ENCODE results near the gene CRYZ. TPM values are rescaled to one million over a fixed set of nuclear protein-coding genes. Genes with fewer than 3 reads are reported as not detected.
"Not testable (repeated sequence)": the region's sequence is repeated elsewhere in the genome, so short reads cannot be mapped to it uniquely, and the experiment has no call there.

The CRYZ gene
- total and polyA plus RNA-seq, 9 donors = 24.0 to 75.8 (median 26.3) TPM

- Histone ChIP-seq H3K36me3 (no peaks in the 10 kb centered on the region), H3K9me3 (peaks cover 0 to 3% of the 10 kb centered on the region in 2 donors), H3K4me1 (ENCODE audit: insufficient read depth) (no peaks in the 10 kb centered on the region), H3K27me3 (no peaks in the 10 kb centered on the region), H3K4me3 (no peak overlapping the region), H3K27ac (no peak overlapping the region)
- WGBS, 3 donors = 88 to 95% (median 93%) methylated on average over 2 of the region's 2 CpGs
- TF ChIP-seq EP300 (IDR thresholded peaks at IDR 0.05) = no peak
- TF ChIP-seq CTCF (IDR thresholded peaks at IDR 0.05) = no peak
- no peak for TF ChIP-seq POLR2A (IDR thresholded peaks at IDR 0.05)
- no peak for DNase-seq
- intact Hi-C loops (cut with DNase I) = no loop called here
These were observed 20.3 kb upstream of the CRYZ start for GRCh38 chr1:74753104-74753503.

GRCh38 chr1:74748960-74749359 is 16.1 kb upstream of the CRYZ start:
- H3K27ac ChIP-seq = no peak overlapping the region
- H3K36me3 ChIP-seq = no peaks in the 10 kb centered on the region
- no peak overlapping the region for H3K4me3 ChIP-seq
- DNase-seq = no peak
- no peaks in the 10 kb centered on the region for H3K9me3 ChIP-seq
- TF ChIP-seq EP300 (IDR thresholded peaks at IDR 0.05) (no peak), POLR2A (IDR thresholded peaks at IDR 0.05) (no peak), CTCF (IDR thresholded peaks at IDR 0.05) (no peak)
- H3K4me1 ChIP-seq (ENCODE audit: insufficient read depth) = no peaks in the 10 kb centered on the region
- no peaks in the 10 kb centered on the region for H3K27me3 ChIP-seq
- intact Hi-C loops (cut with DNase I) = no loop called here
- 90 to 100% (median 95%) methylated on average over 1 of the region's 1 CpG for WGBS, 3 donors

GRCh38 chr1:74745247-74745646 is 12.4 kb upstream of the CRYZ start:
- DNase-seq; H3K4me1 ChIP-seq (ENCODE audit: insufficient read depth); H3K36me3 ChIP-seq; intact Hi-C loops (cut with DNase I); H3K4me3 ChIP-seq; H3K27me3 ChIP-seq; H3K27ac ChIP-seq; H3K9me3 ChIP-seq: not testable (repeated sequence)
- WGBS, 3 donors = 95 to 98% (median 97%) methylated on average over 6 of the region's 6 CpGs

- H3K4me1 ChIP-seq (ENCODE audit: insufficient read depth); DNase-seq; intact Hi-C loops (cut with DNase I); H3K36me3 ChIP-seq; H3K27me3 ChIP-seq; H3K4me3 ChIP-seq; H3K9me3 ChIP-seq; H3K27ac ChIP-seq: not testable (repeated sequence)
- WGBS, 3 donors = 92 to 95% (median 94%) methylated on average over 13 of the region's 13 CpGs
These were observed 7.6 kb upstream of the CRYZ start for GRCh38 chr1:74740307-74740980.

GRCh38 chr1:74737333-74737732 is 4.5 kb upstream of the CRYZ start:
- Histone ChIP-seq H3K27ac (no peak overlapping the region), H3K27me3 (no peaks in the 10 kb centered on the region), H3K9me3 (no peaks in the 10 kb centered on the region), H3K36me3 (no peaks in the 10 kb centered on the region), H3K4me1 (ENCODE audit: insufficient read depth) (peaks cover 2% of the 10 kb centered on the region), H3K4me3 (no peak overlapping the region)
- TF ChIP-seq POLR2A (IDR thresholded peaks at IDR 0.05) (no peak), CTCF (IDR thresholded peaks at IDR 0.05) (no peak), EP300 (IDR thresholded peaks at IDR 0.05) (no peak)
- DNase-seq = no peak
- intact Hi-C loops (cut with DNase I) = no loop called here
- 88 to 98% (median 97%) methylated on average over 4 of the region's 4 CpGs for WGBS, 3 donors

All from ovary (tissue), 9 donors.